Measurements from ENCODE around the gene MDM2. TPM values are rescaled to one million over a fixed set of nuclear protein-coding genes. Genes with fewer than 3 reads are reported as not detected.

The MDM2 gene
- total and polyA plus RNA-seq, 9 of the 15 experiments (the other 6 are each of a cell fraction or from before 2014, with no cell fraction given), result 13.6 to 100 (median 49.0) TPM

DNA sequence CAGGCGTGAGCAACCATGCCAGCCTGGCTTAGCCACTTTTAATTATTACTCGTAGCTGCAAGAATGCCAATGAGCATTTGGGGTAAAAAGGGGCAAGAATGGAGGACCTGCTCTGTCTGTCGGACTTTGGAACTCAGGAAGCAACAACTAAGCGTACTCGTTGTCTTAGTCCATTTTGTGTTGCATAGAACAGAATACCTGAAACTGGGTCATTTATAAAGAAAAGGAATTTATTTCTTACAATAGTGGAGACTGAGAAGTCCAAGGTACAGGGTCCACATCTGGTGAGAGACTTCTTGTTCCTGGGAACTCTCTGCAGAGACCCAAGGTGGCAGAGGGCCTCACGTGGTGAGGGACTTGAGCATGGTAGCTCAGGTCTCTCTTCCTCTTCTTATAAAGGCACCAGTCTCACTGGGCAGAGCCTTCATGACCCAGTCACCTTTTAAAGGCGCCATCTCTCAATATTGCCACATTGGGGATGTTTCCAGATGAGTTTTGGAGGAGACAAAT lies 32.8 kb upstream of the MDM2 start:
- BruUV-seq (replicated peaks), result no TSS peak
- Histone ChIP-seq H3K4me1 (replicated peaks in 1 of 2; ENCODE audit: control insufficient read depth in 2 of 2, insufficient read depth in 2 of 2, low read length in 2 of 2) (peaks cover 5 to 13% of the 10 kb centered on the region in 2 experiments; a peak in 4 of 5 replicates), H3K36me3 (ENCODE audit: control insufficient read depth, insufficient read depth, low read length) (no peaks in the 10 kb centered on the region), H3K4me3 (no peak overlapping the region), H4K20me1 (replicated peaks; ENCODE audit: control insufficient read depth, insufficient read depth, low read length) (no peaks in the 10 kb centered on the region), H3K9me1 (ENCODE audit: control insufficient read depth, insufficient read depth, low read length) (no peaks in the 10 kb centered on the region), H3K79me2 (ENCODE audit: control insufficient read depth, insufficient read depth, low read length) (no peaks in the 10 kb centered on the region), H3K27me3 (ENCODE audit: control insufficient read depth in 2 of 2, insufficient read depth in 2 of 2, low read length in 2 of 2) (no peaks in the 10 kb centered on the region), H3K9ac (ENCODE audit: insufficient read depth in 1 of 2, low read depth in 2 of 2, low read length in 2 of 2) (no peak overlapping the region), H3K4me2 (ENCODE audit: insufficient read depth, low read length) (no peak overlapping the region), H2AFZ (ENCODE audit: low read depth, low read length) (no peak overlapping the region), H3K27ac (ENCODE audit: extremely low read depth, low read depth, low read length) (no peak overlapping the region), H3K9me3 (replicated peaks; ENCODE audit: control insufficient read depth, insufficient read depth, low read depth, low read length) (no peaks in the 10 kb centered on the region)
- DNase-seq (ENCODE audit: extremely low read depth in 1 of 4, low spot score in 3 of 4), result no peak
- ChIA-PET CTCF (ENCODE audit: low intra/inter-chr PET ratio) (no interaction called here), POLR2A (no interaction called here)
- ATAC-seq, result no peak
- intact Hi-C loops (cut with micrococcal nuclease) (no loop called here), in situ Hi-C loops (cut with MboI) (no loop called here)
- TF ChIP-seq NBN (IDR thresholded peaks at IDR 0.05; ENCODE audit: low read depth), result no peak
- TF ChIP-seq, protein P1, sequence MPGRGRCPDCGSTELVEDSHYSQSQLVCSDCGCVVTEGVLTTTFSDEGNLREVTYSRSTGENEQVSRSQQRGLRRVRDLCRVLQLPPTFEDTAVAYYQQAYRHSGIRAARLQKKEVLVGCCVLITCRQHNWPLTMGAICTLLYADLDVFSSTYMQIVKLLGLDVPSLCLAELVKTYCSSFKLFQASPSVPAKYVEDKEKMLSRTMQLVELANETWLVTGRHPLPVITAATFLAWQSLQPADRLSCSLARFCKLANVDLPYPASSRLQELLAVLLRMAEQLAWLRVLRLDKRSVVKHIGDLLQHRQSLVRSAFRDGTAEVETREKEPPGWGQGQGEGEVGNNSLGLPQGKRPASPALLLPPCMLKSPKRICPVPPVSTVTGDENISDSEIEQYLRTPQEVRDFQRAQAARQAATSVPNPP (IDR thresholded peaks at IDR 0.05; ENCODE audit: borderline replicate concordance, insufficient read depth, insufficient read length), result no peak
- FAIRE-seq, result no peak
- WGBS (ENCODE audit: insufficient coverage, low coverage, missing lambda C conversion rate), result 61% methylated on average over 7 of the region's 7 CpGs

DNA sequence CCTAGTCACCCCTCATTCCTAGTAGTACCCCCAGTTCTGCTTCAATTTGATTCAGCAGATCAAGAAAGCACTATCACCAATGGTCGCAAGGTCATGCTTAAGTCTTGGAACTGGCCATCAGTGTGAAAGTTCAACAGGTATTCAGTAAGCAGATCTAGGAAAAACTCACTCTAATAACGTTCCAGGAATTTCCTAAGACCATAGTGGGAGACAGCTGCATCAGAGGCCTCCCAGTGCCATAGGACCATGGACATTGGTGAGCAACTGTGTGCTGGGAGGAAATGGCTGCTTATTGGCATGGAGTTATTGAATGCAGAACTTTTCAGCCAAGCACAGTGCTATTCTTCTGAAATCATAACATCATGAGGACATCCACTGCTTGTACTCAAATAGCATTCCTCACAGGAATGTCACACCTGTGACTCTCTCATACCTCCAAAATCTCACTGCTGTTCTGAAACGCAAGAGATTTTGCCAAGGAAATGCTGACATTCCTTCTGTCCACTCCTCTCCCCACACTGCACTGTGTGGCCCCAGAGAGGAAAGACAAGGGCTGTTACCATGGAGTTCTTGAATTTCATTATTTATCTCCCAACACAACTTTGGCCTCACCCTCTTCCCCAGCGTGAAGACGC lies 30.9 kb upstream of the MDM2 start:
- no TSS peak for BruUV-seq (replicated peaks)
- H3K27ac ChIP-seq (ENCODE audit: extremely low read depth, low read depth, low read length), result no peak overlapping the region
- FAIRE-seq (no peak), DNase-seq (ENCODE audit: extremely low read depth in 1 of 4, low spot score in 3 of 4) (no peak), ATAC-seq (peak; percentile 41)
- no peaks in the 10 kb centered on the region for H3K27me3 ChIP-seq (ENCODE audit: control insufficient read depth in 2 of 2, insufficient read depth in 2 of 2, low read length in 2 of 2)
- intact Hi-C loops (cut with micrococcal nuclease), result no loop called here
- H3K4me1 ChIP-seq (replicated peaks in 1 of 2; ENCODE audit: control insufficient read depth in 2 of 2, insufficient read depth in 2 of 2, low read length in 2 of 2), result peaks cover 0 to 4% of the 10 kb centered on the region in 2 experiments; a peak in 2 of 5 replicates
- no peaks in the 10 kb centered on the region for H3K9me1 ChIP-seq (ENCODE audit: control insufficient read depth, insufficient read depth, low read length)
- 20% methylated on average over 5 of the region's 5 CpGs for WGBS (ENCODE audit: insufficient coverage, low coverage, missing lambda C conversion rate)
- CTCF ChIA-PET (ENCODE audit: low intra/inter-chr PET ratio), result no interaction called here
- no peak overlapping the region for H3K4me3 ChIP-seq
- no peaks in the 10 kb centered on the region for H3K36me3 ChIP-seq (ENCODE audit: control insufficient read depth, insufficient read depth, low read length)
- no peaks in the 10 kb centered on the region for H3K9me3 ChIP-seq (replicated peaks; ENCODE audit: control insufficient read depth, insufficient read depth, low read depth, low read length)
- no peak overlapping the region for H2AFZ ChIP-seq (ENCODE audit: low read depth, low read length)
- POLR2A ChIA-PET, result no interaction called here
- H3K79me2 ChIP-seq (ENCODE audit: control insufficient read depth, insufficient read depth, low read length), result no peaks in the 10 kb centered on the region
- no peak overlapping the region for H3K4me2 ChIP-seq (ENCODE audit: insufficient read depth, low read length)
- no peak overlapping the region for H3K9ac ChIP-seq (ENCODE audit: insufficient read depth in 1 of 2, low read depth in 2 of 2, low read length in 2 of 2)
- H4K20me1 ChIP-seq (replicated peaks; ENCODE audit: control insufficient read depth, insufficient read depth, low read length), result no peaks in the 10 kb centered on the region
- in situ Hi-C loops (cut with MboI), result no loop called here
- no peak for TF ChIP-seq LARP7 (IDR thresholded peaks at IDR 0.05)
- TF ChIP-seq, protein P2, sequence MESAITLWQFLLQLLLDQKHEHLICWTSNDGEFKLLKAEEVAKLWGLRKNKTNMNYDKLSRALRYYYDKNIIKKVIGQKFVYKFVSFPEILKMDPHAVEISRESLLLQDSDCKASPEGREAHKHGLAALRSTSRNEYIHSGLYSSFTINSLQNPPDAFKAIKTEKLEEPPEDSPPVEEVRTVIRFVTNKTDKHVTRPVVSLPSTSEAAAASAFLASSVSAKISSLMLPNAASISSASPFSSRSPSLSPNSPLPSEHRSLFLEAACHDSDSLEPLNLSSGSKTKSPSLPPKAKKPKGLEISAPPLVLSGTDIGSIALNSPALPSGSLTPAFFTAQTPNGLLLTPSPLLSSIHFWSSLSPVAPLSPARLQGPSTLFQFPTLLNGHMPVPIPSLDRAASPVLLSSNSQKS (CRISPR knock-in tag; IDR thresholded peaks at IDR 0.05), result no peak
- TF ChIP-seq ZNF23 (CRISPR knock-in tag; IDR thresholded peaks at IDR 0.05), result no peak
- TF ChIP-seq NONO (IDR thresholded peaks at IDR 0.05; ENCODE audit: low read depth in 2 of 2, low read length in 1 of 2), result no peak
- no peak for TF ChIP-seq ZNF175 (CRISPR knock-in tag; IDR thresholded peaks at IDR 0.05; ENCODE audit: low read depth)
- no peak for TF ChIP-seq ZNF165 (CRISPR knock-in tag; IDR thresholded peaks at IDR 0.05; ENCODE audit: borderline replicate concordance)
- TF ChIP-seq, protein P3, sequence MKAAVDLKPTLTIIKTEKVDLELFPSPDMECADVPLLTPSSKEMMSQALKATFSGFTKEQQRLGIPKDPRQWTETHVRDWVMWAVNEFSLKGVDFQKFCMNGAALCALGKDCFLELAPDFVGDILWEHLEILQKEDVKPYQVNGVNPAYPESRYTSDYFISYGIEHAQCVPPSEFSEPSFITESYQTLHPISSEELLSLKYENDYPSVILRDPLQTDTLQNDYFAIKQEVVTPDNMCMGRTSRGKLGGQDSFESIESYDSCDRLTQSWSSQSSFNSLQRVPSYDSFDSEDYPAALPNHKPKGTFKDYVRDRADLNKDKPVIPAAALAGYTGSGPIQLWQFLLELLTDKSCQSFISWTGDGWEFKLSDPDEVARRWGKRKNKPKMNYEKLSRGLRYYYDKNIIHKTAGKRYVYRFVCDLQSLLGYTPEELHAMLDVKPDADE (conservative IDR thresholded peaks at IDR 0.05; ENCODE audit: control insufficient read depth, low read depth, low read length), result no peak
- no peak for TF ChIP-seq LCOR (CRISPR knock-in tag; IDR thresholded peaks at IDR 0.05)
- no peak for TF ChIP-seq ZNF224 (CRISPR knock-in tag; IDR thresholded peaks at IDR 0.05)
- no peak for TF ChIP-seq PTRF (tag; IDR thresholded peaks at IDR 0.05)

Measured in K562 (cell line).